HepG2 (cell line): Measurements from ENCODE around the gene ITGB2. TPM values are rescaled to one million over a fixed set of nuclear protein-coding genes. Genes with fewer than 3 reads are reported as not detected.

Experiments used
- BORCS8-MEF2B ChIP-seq: sonication (generic); formaldehyde crosslinking; IDR thresholded peaks from 2 replicates; pipeline ENCODE4 v1.8.0; 2022; ENCODE audit warnings: mild to moderate bottlenecking, missing genetic modification reagents
- CCDC6 ChIP-seq: sonication (generic); formaldehyde crosslinking; IDR thresholded peaks from 2 replicates; pipeline ENCODE4 v1.8.1; 2022; ENCODE audit warnings: mild to moderate bottlenecking, missing genetic modification reagents, moderate library complexity
- CENPT ChIP-seq: sonication (generic); formaldehyde crosslinking; IDR thresholded peaks from 2 replicates; pipeline ENCODE4 v1.8.0; 2022; ENCODE audit warnings: low read depth, mild to moderate bottlenecking, moderate library complexity, missing genetic modification reagents
- FLYWCH1 ChIP-seq: sonication (generic); formaldehyde crosslinking; IDR thresholded peaks from 2 replicates; pipeline ENCODE4 v1.8.1; 2023; ENCODE audit warnings: mild to moderate bottlenecking, missing genetic modification reagents
- FOXM1 ChIP-seq: sonication (generic); formaldehyde crosslinking; IDR thresholded peaks from 2 replicates; pipeline ENCODE4 v1.5.0; 2020; ENCODE audit warnings: missing genetic modification reagents
- HNRNPUL1 ChIP-seq: fragments of 200-400 bp; formaldehyde crosslinking; IDR thresholded peaks from 2 replicates; pipeline ENCODE4 v1.6.1; 2017; ENCODE audit warnings: low read depth, mild to moderate bottlenecking, low read length, moderate library complexity
- NR2F2 ChIP-seq: IDR thresholded peaks from 2 replicates; pipeline ENCODE4 v1.6.1; 2012; ENCODE audit warnings: low read depth, inconsistent platforms, borderline replicate concordance
- TEAD3 ChIP-seq: optimal IDR thresholded peaks from 2 replicates; pipeline ENCODE3; 2016; ENCODE audit warnings: borderline replicate concordance
- ZFP41 ChIP-seq: sonication (generic); formaldehyde crosslinking; IDR thresholded peaks from 2 replicates; pipeline ENCODE4 v1.4.0; 2020; ENCODE audit warnings: mild to moderate bottlenecking, missing genetic modification reagents, borderline replicate concordance
- ZNF33A ChIP-seq: sonication (generic); formaldehyde crosslinking; IDR thresholded peaks from 2 replicates; pipeline ENCODE4 v1.5.1; 2020; ENCODE audit warnings: missing genetic modification reagents, mild to moderate bottlenecking, moderate library complexity, borderline replicate concordance
- ZNF354B ChIP-seq: sonication (generic); formaldehyde crosslinking; IDR thresholded peaks from 2 replicates; pipeline ENCODE4 v1.8.0; 2022; ENCODE audit warnings: mild to moderate bottlenecking, missing genetic modification reagents
- ZNF484 ChIP-seq: sonication (generic); formaldehyde crosslinking; IDR thresholded peaks from 2 replicates; pipeline ENCODE4 v1.5.1; 2020; ENCODE audit warnings: mild to moderate bottlenecking, low read depth, missing genetic modification reagents, borderline replicate concordance
- ZNF839 ChIP-seq: sonication (generic); formaldehyde crosslinking; IDR thresholded peaks from 2 replicates; pipeline ENCODE4 v1.4.0; 2020; ENCODE audit warnings: missing genetic modification reagents, mild to moderate bottlenecking, borderline replicate concordance
- ZNF883 ChIP-seq: sonication (generic); formaldehyde crosslinking; IDR thresholded peaks from 2 replicates; pipeline ENCODE4 v1.5.1; 2020; ENCODE audit warnings: mild to moderate bottlenecking, missing genetic modification reagents; ENCODE audit errors: not compliant biosample characterization
- ZSCAN21 ChIP-seq: sonication (generic); formaldehyde crosslinking; IDR thresholded peaks from 2 replicates; pipeline ENCODE4 v1.8.0; 2022; ENCODE audit warnings: mild to moderate bottlenecking, missing genetic modification reagents, moderate library complexity, borderline replicate concordance
- polyA plus RNA-seq, 8 experiments: library from polyadenylated mRNA; depleted of rRNA in 3 of 8; stranded (reverse) in 7 of 8; unstranded in 1 of 8; fragments of >200 nt; fragmentation: Illumina TruSeq in 4 of 8; extraction: Trizol in 4 of 8; gene quantifications; 2 replicates each; pipeline versions ENCODE4 v1.2.1 to v1.2.3, GENCODE V29; 2011 to 2016; ENCODE audit warnings: low read depth in 4 of 8, missing spikeins in 1 of 8, mixed read lengths in 1 of 8; ENCODE audit not compliant: insufficient read depth in 1 of 8
- total RNA-seq, 5 experiments: library from RNA; depleted of rRNA; stranded (reverse); fragments of >200 nt; fragmentation: Illumina TruSeq; extraction: Trizol; gene quantifications; 2 replicates each; pipeline ENCODE4 v1.2.3, GENCODE V29; 2016; ENCODE audit warnings: low read depth in 1 of 5
- TF ChIP-seq, protein P1 (sequence below): sonication (generic); formaldehyde crosslinking; IDR thresholded peaks from 2 replicates; pipeline ENCODE4 v1.4.0; 2020; ENCODE audit warnings: missing genetic modification reagents, borderline replicate concordance
- TF ChIP-seq, protein P2 (sequence below): IDR thresholded peaks from 2 replicates; pipeline ENCODE4 v1.6.1; 2016; ENCODE audit warnings: low read depth, missing genetic modification reagents, missing compliant biosample characterization
- TF ChIP-seq, protein P3 (sequence below): sonication (generic); formaldehyde crosslinking; IDR thresholded peaks from 2 replicates; pipeline ENCODE4 v1.5.0; 2020; ENCODE audit warnings: mild to moderate bottlenecking, low read depth, missing genetic modification reagents, borderline replicate concordance
- TF ChIP-seq, protein P4 (sequence below): sonication (generic); formaldehyde crosslinking; IDR thresholded peaks from 2 replicates; pipeline ENCODE4 v1.4.0; 2020; ENCODE audit warnings: missing genetic modification reagents

The ITGB2 gene
- total and polyA plus RNA-seq, 2 of the 13 experiments (the other 11 are each of a cell fraction or from before 2014, with no cell fraction given) = 4.2 to 18.0 TPM

DNA sequence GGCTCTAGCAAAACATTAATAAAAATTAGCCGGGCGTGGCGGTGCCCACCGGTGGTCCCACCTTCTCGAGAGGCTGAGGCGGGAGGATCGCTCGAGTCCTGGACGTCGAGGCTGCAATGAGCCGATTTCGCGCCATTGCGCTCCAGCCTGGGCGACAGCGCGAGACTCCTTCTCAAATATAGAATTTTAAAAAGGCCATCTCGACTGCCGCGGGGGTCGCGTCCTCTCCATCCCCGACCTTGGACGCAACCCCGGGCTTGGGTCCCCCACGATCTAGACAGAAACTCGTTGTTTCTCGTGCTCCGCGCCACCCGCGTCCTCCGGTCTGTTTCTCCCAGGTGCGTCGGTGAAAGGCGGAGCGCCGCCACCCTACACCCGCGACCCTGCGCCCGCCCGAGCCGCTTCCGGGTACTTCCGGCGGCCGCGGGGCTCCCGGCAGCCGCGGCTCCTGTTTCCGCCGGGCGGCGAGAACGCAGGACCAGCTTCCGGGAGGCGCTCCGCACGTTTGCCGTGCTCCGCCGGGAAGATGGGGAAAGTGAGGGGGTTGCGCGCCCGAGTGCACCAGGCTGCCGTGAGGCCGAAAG is 18.9 kb upstream of the ITGB2 start, which contains the start of gene SLX9 (continued):
- TF ChIP-seq, protein P1, sequence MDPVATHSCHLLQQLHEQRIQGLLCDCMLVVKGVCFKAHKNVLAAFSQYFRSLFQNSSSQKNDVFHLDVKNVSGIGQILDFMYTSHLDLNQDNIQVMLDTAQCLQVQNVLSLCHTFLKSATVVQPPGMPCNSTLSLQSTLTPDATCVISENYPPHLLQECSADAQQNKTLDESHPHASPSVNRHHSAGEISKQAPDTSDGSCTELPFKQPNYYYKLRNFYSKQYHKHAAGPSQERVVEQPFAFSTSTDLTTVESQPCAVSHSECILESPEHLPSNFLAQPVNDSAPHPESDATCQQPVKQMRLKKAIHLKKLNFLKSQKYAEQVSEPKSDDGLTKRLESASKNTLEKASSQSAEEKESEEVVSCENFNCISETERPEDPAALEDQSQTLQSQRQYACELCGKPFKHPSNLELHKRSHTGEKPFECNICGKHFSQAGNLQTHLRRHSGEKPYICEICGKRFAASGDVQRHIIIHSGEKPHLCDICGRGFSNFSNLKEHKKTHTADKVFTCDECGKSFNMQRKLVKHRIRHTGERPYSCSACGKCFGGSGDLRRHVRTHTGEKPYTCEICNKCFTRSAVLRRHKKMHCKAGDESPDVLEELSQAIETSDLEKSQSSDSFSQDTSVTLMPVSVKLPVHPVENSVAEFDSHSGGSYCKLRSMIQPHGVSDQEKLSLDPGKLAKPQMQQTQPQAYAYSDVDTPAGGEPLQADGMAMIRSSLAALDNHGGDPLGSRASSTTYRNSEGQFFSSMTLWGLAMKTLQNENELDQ (CRISPR knock-in tag) = no peak
- TF ChIP-seq ZNF484 (CRISPR knock-in tag) (no peak), BORCS8-MEF2B (CRISPR knock-in tag) (peak; percentile 96), ZSCAN21 (CRISPR knock-in tag) (peak; percentile 90), ZNF354B (CRISPR knock-in tag) (no peak), FLYWCH1 (peak; percentile 30; the same call in 1 of the 2 replicates), ZFP41 (CRISPR knock-in tag) (0 out of 2 replicates have a peak, but pooled peaks have one; percentile 20), HNRNPUL1 (peak; percentile 86), FOXM1 (CRISPR knock-in tag) (no peak), NR2F2 (no peak), CCDC6 (0 out of 2 replicates have a peak, but pooled peaks have one; percentile 71), ZNF839 (peak; percentile 80; the same call in 1 of the 2 replicates), ZNF33A (CRISPR knock-in tag) (no peak), TEAD3 (CRISPR knock-in tag) (peak; percentile 61), ZNF883 (CRISPR knock-in tag) (peak; percentile 31), CENPT (no peak)
- TF ChIP-seq, protein P2, sequence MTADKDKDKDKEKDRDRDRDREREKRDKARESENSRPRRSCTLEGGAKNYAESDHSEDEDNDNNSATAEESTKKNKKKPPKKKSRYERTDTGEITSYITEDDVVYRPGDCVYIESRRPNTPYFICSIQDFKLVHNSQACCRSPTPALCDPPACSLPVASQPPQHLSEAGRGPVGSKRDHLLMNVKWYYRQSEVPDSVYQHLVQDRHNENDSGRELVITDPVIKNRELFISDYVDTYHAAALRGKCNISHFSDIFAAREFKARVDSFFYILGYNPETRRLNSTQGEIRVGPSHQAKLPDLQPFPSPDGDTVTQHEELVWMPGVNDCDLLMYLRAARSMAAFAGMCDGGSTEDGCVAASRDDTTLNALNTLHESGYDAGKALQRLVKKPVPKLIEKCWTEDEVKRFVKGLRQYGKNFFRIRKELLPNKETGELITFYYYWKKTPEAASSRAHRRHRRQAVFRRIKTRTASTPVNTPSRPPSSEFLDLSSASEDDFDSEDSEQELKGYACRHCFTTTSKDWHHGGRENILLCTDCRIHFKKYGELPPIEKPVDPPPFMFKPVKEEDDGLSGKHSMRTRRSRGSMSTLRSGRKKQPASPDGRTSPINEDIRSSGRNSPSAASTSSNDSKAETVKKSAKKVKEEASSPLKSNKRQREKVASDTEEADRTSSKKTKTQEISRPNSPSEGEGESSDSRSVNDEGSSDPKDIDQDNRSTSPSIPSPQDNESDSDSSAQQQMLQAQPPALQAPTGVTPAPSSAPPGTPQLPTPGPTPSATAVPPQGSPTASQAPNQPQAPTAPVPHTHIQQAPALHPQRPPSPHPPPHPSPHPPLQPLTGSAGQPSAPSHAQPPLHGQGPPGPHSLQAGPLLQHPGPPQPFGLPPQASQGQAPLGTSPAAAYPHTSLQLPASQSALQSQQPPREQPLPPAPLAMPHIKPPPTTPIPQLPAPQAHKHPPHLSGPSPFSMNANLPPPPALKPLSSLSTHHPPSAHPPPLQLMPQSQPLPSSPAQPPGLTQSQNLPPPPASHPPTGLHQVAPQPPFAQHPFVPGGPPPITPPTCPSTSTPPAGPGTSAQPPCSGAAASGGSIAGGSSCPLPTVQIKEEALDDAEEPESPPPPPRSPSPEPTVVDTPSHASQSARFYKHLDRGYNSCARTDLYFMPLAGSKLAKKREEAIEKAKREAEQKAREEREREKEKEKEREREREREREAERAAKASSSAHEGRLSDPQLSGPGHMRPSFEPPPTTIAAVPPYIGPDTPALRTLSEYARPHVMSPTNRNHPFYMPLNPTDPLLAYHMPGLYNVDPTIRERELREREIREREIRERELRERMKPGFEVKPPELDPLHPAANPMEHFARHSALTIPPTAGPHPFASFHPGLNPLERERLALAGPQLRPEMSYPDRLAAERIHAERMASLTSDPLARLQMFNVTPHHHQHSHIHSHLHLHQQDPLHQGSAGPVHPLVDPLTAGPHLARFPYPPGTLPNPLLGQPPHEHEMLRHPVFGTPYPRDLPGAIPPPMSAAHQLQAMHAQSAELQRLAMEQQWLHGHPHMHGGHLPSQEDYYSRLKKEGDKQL (CRISPR knock-in tag) = 0 out of 2 replicates have a peak, but pooled peaks have one; percentile 14
- TF ChIP-seq, protein P3, sequence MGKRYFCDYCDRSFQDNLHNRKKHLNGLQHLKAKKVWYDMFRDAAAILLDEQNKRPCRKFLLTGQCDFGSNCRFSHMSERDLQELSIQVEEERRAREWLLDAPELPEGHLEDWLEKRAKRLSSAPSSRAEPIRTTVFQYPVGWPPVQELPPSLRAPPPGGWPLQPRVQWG = no peak
- TF ChIP-seq, protein P4, sequence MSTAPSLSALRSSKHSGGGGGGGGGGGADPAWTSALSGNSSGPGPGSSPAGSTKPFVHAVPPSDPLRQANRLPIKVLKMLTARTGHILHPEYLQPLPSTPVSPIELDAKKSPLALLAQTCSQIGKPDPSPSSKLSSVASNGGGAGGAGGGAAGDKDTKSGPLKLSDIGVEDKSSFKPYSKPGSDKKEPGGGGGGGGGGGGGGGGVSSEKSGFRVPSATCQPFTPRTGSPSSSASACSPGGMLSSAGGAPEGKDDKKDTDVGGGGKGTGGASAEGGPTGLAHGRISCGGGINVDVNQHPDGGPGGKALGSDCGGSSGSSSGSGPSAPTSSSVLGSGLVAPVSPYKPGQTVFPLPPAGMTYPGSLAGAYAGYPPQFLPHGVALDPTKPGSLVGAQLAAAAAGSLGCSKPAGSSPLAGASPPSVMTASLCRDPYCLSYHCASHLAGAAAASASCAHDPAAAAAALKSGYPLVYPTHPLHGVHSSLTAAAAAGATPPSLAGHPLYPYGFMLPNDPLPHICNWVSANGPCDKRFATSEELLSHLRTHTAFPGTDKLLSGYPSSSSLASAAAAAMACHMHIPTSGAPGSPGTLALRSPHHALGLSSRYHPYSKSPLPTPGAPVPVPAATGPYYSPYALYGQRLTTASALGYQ (CRISPR knock-in tag) = peak; percentile 89
